Hepatic stellate cell (primary cell): ENCODE measurements around the gene CES5A.
"Not testable (repeated sequence)": the region's sequence is repeated elsewhere in the genome, so short reads cannot be mapped to it uniquely, and the experiment has no call there.

ENCODE experiments used
- DNase-seq: peaks from one replicate; pipeline ENCODE4 v3.0.0; 2011; ENCODE audit warnings: low spot score

Gene CES5A

GRCh38 chr16:55875273-55875672 lies at the start of gene CES5A:
Gene CES5A (minus strand): TSS chr16:55875373. CDS start chr16:55875221, 152 bp downstream.
- DNase-seq: no peak

GRCh38 chr16:55922662-55923061 lies 47.5 kb upstream of the CES5A start:
- no peak for DNase-seq

GRCh38 chr16:55917373-55918160 lies 42.4 kb upstream of the CES5A start:
- no peak for DNase-seq

DNA sequence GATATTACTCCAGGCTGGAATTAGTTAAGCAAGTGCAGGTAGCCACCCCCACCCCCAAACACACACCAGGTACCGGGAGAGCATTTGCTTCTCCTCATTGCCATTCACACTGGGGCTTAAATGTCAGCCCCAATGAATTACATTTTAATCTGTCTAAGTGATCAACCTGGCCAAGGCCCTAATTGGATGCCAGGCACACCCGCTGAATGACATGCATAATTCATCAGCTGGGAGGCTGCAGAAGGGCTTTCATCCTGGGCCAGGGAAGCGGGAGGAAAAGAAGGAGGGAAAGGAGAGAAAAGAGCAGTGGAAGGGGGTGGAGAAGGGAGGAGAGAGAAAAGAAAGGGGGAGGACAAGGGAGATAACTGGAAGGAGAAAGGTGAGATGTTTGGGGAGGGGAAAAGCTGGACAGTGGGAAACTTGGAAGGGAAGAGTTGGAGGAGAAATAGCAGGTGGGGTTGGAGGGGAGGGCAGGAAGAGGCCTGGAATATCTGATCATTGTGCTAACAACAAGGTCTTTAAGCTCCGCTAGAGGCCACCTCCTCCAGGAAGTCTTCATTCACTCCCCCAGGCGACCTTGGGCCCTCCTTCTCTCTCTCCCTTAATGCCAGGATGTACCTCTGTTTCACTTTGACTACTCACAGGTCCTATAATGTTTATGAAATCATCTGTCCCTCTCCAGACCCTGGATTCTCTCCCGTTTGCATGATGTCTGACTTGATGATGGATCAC lies 40.1 kb upstream of the CES5A start:
- no peak for DNase-seq

DNA sequence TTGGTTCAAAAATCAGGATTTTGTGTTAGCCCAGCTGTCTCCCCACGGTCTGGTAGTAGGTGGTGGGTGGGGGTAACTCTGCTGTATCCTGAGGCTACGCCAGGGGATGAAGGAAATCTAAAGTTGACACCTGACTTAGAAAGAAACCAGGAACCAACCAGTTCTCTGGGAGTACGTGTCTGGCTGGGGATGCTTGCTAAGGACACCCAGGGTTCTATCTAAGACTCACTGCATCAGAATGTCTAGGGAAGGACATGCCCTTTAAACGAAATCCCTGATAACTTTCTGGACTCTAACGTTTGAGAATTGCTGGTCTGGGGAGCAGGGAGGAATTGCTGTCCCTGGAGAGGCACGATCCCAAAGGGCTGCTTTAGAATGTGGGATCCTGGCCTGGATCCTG lies 39.2 kb upstream of the CES5A start:
- DNase-seq: no peak

DNA sequence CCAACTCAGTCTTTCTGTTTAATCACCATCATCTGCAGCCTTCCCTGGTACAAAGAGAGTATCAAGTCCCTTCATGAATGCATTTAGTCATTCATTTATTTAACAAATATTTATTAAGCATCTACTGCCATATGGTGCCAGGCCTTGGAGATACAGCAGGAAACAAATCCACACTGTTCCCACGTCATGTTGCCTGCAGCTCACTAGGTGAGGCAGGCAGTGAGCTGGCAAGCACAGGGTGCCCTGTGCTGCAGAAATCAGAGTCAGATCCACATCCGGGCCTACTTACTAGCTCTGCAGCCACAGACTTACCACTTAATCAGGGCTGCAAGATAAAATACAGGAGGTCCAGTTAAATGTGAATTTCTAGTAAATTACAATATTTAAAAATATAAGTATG lies 38.5 kb upstream of the CES5A start:
- no peak for DNase-seq

GRCh38 chr16:55913121-55913520 lies 37.9 kb upstream of the CES5A start:
- DNase-seq: not testable (repeated sequence)

GRCh38 chr16:55912022-55912421 lies 36.8 kb upstream of the CES5A start:
- no peak for DNase-seq

DNA sequence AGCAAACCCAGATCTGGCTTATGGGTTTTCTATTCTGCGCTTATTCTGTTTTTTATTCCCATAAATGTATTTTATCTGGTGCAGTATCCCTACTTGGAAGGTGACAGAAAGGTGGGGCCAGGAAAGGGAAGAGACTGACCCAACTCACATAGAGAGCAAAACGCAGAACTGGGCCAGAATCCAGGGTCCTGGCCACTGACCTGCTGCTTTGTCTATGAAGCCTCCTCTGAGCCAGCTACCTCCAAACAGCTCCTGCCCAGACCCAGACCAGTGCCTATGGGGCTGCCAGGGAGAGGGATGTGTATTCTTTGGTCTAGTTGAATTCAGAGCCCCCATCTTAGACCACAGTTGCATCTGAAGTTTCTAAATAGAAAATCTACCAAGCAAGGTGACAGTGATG lies 36.4 kb upstream of the CES5A start:
- DNase-seq: no peak

DNA sequence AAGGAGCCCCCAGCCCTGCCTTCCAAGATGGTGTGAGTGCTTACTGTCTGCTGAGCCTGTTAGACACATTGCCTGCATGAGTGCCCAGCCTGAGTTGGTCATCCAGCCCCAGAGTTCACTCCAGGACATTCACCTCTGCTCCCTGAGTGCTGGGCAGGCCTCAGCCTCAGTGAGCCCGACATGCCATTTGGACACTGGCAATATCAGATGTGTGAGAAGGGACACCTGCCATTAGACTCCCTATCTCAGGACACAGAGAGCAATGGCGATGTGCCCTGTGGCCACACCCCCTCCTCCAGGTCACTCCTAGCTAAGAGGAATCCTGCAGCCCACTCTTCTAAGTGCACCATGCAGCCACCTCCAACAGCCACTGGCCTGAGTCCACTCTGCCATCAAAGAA lies 34.7 kb upstream of the CES5A start:
- no peak for DNase-seq

DNA sequence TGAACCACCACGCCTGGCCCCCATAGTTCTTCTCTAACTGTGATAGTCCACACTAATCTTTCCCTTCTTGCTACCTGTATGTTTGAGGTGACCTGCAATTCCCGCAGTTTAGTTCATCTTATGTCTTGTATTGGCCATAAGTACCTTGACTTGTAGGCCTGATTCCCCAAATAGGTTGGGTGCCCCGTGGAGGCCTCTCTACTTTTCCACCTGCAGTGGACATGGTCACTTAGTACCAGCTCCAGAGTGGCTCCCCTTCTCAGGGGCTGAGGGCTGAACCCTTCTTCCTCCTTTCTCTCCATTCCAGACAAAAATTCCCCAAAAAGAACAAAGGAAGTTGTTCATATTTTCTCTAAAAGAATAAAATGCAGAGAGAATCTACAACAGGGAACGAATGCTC lies 33.5 kb upstream of the CES5A start:
- no peak for DNase-seq

DNA sequence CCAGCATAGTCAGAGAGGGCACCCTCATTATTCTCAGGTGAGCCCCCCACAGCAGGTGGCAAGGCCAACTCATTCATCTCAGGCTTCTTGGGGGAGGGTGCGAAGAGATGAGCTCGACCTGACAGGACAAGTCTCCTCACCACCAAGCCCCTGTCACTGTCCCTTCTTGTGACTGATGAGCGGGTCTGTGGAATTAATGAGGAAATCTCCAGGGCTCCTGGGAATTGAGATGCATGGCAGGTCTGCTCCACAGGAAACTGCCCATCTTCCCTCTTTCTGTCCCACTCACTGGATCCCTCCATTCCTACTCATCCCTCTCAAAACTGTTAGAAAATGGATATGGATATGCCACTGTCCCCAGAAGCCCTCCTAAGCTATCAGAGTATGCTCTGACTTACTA lies 32.5 kb upstream of the CES5A start:
- no peak for DNase-seq

- no peak for DNase-seq
Measured at GRCh38 chr16:55906123-55906522, 30.9 kb upstream of the CES5A start.

- DNase-seq: no peak
Measured at GRCh38 chr16:55905651-55906050, 30.5 kb upstream of the CES5A start.

DNA sequence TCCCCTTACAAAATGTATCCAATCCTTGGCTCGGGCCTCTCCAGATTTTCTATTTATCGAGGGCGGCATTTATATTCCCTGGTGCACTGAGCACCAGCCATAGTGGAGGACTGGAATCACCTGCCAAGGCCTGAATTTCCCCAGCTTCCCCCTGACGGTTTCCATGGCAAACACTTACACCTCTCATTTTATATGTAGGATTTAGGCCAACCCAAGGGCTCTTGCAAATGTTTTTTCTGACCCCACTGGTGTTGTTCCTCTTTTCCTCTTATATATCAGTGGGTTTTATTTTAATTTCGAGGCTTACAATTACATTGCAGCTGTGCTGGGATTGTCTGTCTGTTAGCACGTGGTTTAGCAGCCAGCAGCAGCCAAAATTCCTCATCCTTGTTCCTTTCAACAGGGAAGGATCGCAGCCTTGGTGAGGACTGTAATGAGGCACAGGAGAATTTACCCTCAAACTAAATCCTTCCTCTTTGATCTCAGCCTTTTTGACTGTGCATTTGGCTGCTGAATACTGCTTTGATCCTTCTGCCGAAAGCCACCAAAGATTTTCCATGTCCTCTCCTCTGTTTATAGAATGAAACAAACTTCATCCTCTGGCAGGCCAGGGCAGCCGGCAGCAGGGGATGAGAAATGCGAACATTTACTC lies 26.5 kb upstream of the CES5A start:
- no peak for DNase-seq

DNA sequence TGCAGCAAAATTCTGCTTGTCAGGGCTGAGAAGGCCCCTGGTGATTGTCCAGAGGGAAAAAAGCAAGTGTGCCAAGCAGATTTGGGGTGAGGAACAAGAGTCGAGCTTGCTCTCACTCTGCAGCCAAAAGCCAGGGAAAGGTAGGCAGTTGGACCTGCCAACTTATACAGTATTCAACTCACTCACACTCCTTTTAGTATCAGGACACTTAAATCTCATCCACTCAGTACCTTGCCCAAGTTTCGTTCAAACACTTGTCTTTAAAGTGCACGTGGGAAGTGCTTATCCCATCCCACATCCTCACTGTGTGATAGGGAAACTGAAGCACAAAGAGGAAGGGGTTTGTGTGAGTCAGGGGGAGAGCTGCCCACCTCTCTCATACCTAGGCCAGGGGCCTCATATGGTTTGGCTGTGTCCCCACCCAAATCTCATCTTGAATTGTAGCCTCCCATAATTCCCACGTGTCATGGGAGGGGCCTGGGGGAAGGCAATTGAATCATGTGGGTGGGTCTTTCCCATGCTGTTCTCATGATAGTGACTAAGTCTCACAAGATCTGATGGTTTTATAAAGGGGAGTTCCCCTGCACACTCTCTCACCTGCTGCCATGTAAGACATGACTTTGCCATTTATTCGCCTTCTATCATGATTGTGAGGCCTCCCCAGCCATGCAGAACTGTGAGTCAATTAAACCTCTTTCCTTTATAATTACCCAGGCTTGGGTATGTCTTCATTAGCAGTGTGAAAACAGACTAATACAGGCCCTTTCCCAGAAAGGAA lies 25.6 kb upstream of the CES5A start:
- no peak for DNase-seq

GRCh38 chr16:55899857-55900256 lies 24.7 kb upstream of the CES5A start:
- no peak for DNase-seq

DNA sequence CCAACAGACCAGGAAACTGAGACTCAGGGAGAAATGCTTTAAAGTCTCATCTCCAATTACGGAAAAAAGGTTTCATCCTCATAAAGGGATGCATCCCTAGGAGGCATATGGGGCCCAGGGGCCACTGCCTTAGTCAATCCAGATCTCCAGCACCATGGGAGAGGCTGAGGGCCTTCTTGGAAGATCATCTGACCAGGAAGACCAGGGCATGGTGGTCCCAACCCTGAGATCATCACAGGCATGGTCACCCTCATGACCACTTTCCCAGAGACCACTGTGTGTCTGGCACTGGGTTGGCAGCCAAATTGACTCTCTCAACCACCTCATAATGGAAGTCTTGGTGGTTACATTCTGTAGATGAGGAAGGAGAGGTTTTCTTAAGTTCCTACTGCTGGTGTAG lies 23.4 kb upstream of the CES5A start:
- no peak for DNase-seq

- DNase-seq: no peak
Measured at GRCh38 chr16:55892821-55893220, 17.6 kb upstream of the CES5A start.

DNA sequence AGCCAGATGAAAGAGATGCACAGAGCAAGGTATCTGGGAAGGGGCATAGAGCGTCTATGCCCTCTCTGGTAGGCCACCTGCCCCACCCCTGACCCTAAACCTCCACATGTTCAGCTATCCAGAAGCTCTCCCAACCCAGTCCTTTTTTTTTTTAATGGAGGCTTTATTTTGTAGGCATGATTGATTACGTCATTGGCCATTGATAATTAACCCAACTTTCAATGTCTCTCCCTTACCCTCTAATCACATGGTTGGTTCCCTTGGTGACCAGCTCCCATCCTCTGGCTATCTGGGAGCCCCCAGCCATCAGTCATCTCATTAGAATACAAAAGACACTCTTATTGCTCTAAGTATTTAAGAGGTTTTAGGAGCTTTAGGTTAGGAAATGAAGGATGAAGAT lies 14.3 kb upstream of the CES5A start:
- DNase-seq: no peak

DNA sequence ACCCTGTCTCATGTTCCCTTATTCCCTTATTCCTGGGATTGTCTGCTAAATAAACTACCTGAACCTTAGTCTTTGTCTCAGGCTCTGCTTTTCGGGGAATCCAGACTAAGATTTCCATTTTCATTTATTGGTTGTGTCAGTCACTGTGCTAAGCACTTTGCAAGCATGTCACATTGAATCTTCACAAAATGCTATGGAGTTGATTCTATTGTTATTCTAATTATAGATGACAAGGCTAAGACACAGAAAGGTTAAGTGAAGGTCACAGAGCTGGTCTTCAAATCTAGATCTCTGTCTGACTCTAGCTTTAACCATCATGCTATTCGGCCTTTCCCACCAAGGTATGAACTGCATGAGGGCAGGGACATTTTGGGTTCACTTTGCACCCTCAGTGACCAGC lies 13.4 kb upstream of the CES5A start:
- DNase-seq: no peak

- DNase-seq: no peak
Measured at GRCh38 chr16:55876854-55877253, 1.7 kb upstream of the CES5A start.
